Measurements from ENCODE around the gene HMGCLL1.

- TF ChIP-seq CTCF (IDR thresholded peaks at IDR 0.05) (no peak), POLR2A (IDR thresholded peaks at IDR 0.05) (no peak)
These were observed 86.7 kb downstream of the HMGCLL1 start for GRCh38 chr6:55492259-55492658.

Data from lower leg skin (tissue), 3 donors.